A673 (cell line): Measurements from ENCODE around the gene JMJD8.

ENCODE experiments used
- CTCF ChIP-seq: fragments of 300-800, 200-600 bp; sonication (generic); conservative IDR thresholded peaks from 2 replicates; pipeline ENCODE4 v1.5.1; 2017; ENCODE audit warnings: low read depth, mild to moderate bottlenecking, antibody characterized with exemption, low read length, moderate library complexity, mixed read lengths
- EZH2 ChIP-seq: fragments of 200-600 bp; sonication (generic); IDR thresholded peaks from 2 replicates; pipeline ENCODE4 v1.6.1; 2017; ENCODE audit warnings: borderline replicate concordance, low read depth, mild to moderate bottlenecking, mixed read lengths, antibody characterized with exemption, low read length; ENCODE audit not compliant: poor library complexity, severe bottlenecking

- no peak for TF ChIP-seq CTCF
- no peak for TF ChIP-seq EZH2
Observed at GRCh38 chr16:708019-708418, 23.9 kb upstream of the JMJD8 start.
